ENCODE data around the gene DNAH14.
"Not testable (repeated sequence)": the region's sequence is repeated elsewhere in the genome, so short reads cannot be mapped to it uniquely, and the experiment has no call there.

DNAH14 gene

DNA sequence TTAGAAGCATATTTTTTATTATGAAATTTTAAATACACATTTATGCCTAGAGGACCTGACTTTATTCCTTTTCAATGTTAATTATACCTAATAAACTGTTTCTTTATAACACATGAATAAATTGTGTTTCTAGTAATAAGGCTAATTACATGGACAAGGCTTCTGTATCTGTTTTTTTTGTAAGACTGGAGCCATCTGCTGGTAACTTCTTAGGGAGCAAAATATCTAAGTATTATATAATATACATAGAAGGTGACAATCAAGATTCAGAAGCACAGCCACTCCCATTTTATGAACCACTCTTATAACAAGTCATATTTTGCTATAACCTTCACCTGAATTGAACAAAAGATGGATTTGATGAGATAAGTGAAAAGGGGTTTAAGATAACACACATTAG lies 414.1 kb downstream of the DNAH14 start:
- no peak for DNase-seq

DNA sequence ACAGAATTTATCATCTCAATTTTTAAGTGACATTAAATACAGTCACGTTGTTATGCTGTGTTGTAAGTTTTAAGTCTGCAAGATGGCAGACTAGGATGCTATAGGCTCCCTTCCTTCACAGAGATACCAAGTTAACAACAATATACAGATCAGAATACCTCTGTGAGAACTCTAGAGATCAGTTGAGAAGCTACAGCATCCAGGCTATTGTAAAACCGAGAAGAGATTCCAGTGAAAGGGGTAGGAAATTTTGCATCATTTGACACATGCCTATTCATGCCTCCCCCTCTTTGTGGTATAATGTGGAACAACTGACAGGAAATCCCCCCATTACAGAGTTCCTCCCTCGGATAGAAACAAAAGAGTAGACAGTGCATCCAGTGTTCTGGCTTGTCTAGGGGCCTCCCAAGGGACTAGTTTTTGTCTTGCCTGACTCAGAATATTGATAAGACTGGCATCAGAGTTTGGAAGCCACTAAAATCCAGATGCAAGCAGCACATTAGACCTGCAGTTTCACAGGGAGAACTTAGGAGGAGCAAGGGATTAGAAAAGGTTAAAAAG lies 417.7 kb downstream of the DNAH14 start:
- DNase-seq, result no peak

DNA sequence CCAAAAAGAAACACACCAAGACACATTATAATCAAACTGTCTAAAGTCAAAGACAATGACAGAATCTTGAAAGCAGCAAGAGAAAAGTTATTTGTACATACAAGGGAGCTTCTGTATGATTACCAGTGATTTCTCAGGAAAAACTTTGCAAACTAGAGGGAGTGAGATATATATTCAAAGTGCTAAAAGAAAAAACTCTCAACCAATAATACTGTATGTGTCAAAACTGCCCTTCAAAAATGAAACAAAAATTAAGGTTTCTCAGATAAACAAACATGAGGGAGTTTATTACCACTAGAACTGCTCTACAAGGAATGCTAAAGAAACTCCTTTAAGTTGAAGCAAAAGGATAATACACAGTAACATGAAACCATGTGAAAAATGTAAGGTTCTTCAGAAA lies 418.9 kb downstream of the DNAH14 start:
- no peak for DNase-seq

DNA sequence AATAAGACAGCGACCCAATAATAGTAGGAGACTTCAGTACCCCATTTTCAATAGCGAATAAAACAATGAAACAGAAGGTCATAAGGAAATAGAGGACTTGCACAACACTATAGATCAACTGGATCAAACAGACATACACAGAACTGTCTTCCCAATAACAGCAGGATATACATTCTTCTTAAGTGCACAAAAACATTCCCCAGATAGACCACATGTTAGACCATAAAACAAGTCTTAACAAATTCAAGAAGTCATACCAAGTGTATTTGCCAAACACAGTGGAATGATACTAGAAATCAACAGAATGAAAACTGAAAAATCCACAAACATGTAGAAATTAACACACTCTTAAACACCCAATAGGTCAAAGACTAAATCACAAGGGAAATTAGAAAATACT lies 420.4 kb downstream of the DNAH14 start:
- DNase-seq, result no peak

DNA sequence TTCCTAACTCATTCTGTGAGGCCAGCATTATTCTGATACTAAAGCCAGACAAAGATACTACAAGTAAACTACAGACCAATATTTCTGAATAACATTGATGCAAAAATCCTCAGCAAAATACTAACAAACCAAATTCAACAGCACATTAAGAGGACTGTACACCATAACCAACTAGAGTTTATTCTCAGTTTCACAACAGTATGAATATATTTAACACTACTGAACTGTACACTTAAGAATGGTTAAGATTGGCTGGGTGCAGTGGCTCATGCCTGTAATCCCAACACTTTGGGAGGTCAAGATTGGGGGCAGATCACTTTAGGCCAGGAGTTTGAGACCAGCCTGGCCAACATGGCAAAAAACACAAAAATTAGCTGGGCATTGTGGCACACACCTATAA lies 421.4 kb downstream of the DNAH14 start:
- DNase-seq, result no peak

DNA sequence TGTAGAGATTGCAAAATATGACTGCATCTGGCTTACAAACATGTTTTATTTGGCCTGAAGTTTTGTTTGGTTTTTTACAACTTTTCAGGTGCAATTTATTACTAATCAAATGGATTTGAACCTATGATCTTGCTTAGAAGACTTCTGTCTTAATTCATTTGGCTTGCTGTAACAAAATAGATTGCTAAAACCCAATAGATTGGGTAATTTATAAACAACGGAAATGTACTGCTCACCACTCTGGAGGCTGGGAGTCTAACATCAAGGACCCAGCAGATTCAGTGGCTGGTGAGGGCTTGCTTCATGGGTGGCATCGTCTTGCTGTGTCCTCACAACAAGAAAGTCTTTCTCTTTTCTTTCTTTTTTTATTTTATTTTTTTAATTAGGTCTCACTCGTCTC lies 425.4 kb downstream of the DNAH14 start:
- no peak for DNase-seq

DNA sequence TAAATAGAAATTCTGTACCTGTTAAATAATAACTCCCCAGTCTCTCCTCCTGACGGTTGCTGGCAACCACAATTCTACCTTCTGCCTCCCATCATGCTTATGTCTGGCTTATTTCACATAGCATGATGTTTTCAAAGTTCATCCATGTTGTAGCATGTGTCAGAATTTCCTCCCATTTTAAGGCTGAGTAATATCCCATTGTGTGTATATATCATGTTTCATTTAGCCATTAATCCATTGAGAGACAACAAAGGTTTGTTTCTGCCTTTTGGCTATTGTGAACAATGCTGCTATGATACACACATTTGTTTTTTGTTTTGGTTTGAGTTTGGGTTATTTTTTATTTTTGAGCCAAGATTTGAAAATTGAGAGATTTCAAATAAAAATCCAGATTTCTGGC lies 426.4 kb downstream of the DNAH14 start:
- no peak for DNase-seq

DNA sequence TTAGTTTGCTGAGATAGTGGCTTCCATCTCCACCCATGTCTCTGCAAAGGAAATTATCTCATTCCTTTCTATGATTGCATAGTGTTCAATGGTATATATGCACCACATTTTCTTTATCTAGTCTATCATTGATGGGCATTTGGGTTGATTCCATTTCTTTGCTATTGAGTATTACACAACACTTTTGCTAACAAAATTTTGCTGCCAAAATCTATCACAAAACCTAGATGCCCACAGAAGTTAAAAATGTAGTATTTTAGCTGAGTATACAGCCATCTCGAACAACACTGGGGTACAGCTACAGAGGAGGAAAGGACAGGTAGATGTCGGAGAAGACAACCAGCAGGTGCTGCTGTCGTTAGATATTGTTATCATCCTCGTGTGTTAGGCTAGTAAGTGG lies 430.6 kb downstream of the DNAH14 start:
- no peak for DNase-seq

DNA sequence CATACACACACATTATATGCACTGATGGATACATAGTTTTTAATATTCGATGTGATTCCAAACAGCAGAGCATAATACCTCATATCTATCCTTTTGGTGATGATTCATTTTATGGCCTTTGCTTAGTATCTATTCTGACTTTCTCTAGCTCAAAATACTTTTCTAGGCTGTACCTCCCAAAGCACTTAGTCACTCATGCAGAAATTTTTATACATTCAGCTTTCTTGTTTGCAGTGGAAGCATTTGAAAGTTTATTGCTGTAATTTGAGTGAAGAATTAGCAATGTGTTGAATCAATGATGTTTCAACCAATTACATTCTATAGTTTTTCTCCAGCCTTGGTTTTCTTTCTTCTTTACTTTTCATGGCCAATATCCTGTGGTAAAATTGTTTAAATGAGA lies 431.7 kb downstream of the DNAH14 start:
- DNase-seq, result no peak

DNA sequence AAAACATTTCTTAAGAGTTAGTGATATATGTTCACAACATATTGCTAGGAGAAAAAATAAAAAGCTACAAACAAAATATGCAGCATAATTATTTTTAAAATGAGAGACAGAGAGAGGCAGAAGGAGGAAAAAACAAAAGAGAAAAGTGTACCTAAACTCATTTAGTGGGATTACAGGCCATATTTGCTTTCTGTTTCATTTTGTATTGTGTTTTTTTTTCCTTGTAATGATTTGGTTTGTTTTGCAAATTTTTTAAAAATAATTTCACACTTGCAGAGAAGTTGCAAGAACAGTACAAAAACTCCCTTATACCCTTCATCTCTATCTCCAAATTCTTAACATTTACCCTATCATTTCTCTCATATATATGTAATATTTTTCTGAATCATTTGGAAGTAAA lies 433.3 kb downstream of the DNAH14 start:
- no peak for DNase-seq

DNA sequence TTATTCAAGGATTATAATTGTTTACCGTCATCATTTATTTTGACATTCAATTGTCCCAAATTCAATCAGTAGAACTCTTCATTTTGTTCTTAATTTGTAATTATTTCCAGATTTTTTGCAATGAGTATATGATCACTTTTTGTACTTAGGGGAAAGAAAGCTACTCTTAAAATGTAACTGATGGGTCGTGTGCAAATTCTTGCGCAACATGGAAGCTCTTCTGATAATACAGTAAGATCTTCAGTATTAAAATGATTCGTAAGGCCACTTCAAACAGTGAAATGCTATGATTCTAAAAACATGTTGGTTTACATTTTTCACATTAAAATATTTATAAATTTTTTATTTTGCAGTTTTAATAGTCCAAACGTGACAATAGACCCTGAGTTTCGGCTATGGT lies 435.0 kb downstream of the DNAH14 start:
- no peak for DNase-seq

DNA sequence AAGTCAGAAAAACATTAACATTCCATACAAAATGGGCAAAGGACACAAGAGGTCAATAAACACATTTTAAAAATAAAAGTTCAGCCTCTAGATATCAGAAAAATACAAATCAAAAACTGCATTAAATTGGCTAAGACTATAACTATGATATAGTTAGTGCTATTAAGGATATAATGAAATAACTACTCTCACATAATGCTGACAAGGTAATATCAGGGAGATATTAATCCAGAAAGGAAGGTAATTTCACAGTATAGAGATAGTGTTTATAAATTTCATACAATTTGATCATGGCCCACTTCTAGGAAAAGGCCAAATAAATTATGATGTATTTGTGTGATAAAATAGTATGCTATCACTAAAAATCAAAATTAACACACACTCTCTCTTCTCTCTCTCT lies 436.5 kb downstream of the DNAH14 start:
- no peak for DNase-seq

DNA sequence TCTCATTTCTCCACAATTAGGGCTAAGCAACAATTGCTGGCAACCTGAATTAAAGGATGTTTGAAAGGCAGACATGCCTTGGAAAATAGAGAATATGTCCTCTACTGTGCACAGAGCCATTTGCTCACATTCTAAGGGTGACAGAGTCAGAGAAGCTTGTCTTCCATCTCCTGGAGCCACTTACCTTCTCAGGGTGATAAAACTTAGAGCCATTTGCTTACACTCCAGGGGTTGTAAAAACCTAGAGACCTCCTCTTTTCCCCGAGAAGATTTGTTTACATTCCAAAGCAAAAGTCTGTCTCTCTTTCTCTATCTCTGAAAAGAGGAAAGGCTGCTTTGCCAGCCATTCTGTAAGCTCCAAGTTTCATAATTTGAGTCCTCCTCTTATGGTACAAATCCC lies 437.1 kb downstream of the DNAH14 start:
- DNase-seq, result no peak

DNA sequence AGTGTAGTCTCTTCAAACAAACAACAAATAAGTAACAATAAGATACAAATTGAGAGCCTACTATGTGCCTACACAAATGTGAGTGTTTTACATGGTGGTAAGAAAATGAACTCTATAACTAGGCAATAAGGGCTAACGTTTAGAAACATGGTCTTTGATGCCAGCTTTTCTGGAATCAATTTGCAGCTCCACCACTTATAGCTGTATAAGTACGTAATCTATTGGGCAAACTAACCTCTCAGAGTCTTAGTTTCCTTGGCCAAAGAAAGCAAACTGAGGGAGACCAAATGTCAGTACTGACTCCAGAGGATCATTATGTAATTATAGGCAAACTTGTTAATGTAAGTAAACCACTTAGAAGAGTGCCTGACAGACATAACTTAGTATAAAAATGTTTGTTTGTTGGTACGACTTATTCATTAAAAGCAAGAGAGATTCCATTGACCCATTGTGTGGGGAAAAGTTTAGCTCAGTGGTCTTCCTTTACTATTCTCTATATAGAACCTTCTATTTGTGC lies 438.6 kb downstream of the DNAH14 start:
- DNase-seq, result no peak

DNA sequence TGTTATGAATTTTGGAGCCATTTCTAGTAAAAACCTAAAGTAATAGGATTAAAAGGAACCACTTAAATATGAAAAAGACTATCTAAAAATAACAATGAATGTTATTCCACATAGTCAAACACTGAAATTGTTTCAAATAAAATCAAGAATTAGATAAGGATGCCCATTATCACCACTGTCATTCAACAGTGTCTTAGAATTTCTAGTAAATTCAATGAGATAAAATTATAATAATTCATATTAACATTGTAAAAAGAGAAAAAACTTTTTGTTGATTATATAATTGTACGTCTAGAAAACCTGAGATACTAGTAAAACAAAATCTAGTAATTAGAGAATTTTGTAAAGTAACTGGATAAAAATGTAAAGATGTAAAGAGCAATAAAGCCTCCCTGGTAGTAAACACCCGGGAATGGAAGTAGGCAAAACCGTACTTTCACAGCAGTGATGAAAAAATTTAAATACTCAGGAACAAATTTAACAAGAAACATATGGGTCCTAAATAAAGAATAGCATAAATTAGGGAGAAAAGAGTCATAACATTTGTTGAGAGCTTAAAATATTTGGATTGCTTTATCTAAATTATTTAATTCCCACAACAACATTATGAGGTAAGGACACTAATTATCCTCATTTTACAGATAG lies 442.0 kb downstream of the DNAH14 start:
- DNase-seq, result no peak

DNA sequence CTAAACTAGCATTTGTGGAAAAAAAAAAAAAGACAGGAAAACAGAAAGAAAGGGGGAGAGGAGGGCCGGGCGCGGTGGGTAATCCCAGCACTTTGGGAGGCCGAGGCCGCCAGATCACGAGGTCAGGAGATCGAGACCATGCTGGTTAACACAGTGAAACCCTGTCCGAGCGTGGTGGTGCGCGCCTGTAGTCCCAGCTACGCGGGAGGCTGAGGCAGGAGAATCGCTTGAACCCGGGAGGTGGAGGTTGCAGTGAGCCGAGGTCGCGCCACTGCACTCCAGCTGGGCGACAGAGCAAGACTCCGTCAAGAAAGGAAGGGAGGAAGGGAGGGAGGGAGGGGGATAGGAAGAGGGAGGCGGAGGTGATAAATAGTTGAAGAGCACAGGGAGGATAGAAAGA lies 443.7 kb downstream of the DNAH14 start:
- no peak for DNase-seq

DNA sequence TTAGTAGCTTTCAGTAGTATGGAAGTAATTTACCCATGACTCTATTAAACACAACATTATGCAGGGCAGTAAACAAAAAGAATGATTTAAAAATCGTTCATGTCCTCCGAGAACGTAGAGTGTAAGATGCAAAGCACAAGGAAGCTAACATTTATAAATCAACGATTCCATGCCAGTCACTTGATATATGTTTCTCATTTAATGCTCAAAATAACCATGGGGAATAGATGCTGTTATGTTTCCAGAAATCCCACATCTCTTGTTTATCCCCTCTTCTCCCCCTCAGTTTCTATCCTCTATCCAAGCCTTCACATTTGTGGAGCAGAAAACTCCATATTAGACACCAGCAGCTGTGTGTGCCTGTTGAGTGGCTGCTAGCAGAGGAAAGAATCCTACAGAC lies 445.5 kb downstream of the DNAH14 start:
- DNase-seq, result no peak

DNA sequence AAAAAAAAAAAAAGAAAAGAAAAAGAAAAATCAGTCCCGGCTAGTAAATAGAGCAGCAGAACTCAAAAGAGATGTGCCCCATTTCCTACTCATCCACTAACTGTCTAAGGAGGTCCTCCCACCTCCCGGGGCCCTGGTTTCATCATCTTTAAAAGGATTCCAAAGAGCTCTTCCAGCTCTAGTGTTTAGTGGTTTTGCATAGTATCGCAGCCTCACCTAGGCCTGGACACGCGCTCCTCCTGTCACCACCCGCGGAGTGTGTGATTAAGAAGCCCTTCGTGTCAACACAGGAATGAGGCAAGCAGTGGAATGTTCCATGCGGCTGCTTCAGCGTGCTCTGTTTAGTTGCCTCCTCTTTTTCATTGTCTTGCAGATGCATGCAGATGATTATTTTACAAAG lies 449.4 kb downstream of the DNAH14 start:
- no peak for DNase-seq

DNA sequence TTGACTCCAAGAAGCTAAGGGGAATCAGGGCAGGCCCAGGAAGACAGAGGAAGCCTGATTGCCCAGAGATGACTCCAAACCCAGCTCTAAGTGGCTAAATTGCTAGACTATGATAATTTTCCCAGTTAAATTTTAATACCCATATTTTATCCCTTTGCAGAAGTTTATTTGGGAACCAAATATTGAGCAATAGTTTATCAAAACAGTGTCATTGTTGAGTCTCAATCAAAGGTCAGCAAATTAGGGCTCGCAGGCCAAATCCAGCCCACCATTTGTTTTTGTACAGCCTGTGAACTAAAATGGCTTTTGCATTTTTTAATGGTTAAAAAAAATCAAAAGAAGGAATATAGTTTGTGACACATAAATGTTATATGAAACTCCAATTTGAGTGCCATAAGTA lies 451.2 kb downstream of the DNAH14 start:
- no peak for DNase-seq

DNA sequence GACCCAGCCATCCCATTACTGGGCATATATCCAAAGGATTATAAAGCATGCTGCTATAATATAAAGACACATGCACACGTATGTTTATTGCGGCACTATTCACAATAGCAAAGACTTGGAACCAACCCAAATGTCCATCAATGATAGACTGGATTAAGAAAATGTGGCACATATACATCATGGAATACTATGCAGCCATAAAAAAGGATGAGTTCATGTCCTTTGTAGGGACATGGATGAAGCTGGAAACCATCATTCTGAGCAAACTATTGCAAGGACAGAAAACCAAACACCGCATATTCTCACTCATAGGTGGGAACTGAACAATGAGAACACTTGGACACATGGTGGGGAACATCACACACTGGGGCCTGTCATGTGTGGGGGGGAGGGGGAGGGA lies 457.4 kb downstream of the DNAH14 start:
- DNase-seq, result not testable (repeated sequence)

DNA sequence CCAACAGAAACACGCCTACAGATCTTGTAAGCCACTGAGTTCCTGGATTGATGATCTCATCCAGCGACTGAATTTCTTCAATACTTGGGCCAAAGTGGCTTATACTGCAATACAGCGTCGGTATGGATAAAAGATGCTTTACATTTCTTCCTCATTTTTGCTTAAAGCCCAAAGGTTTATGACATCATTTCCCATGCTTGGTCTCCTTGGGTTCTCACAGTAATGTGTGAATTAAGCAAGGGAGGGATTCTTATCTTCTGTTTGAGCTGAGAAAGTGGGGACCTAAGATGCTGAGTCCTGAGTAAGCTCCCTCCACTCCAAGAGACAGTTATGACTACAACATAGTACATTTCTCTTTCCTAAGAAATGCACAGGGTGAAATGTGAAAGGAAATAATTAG lies 458.9 kb downstream of the DNAH14 start:
- no peak for DNase-seq

DNA sequence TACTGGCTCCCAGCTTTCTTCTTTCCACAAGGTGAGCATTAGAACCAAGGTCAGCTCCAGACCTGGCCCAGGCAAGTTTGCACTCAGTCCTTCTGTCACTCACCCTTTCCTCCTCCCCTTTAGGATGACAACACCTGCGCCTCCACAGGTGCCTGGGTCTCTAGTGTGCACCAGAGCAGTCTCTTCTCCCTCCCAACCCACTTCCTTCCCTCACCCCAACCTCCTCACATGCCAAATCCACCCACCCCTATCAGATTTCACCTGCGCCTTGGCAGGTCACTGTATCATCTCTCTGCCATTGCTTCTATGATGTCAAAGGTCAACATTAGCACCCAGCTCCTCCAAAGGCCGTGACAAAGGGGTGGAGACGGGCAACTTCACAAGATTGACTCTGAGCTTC lies 460.4 kb downstream of the DNAH14 start:
- no peak for DNase-seq

DNA sequence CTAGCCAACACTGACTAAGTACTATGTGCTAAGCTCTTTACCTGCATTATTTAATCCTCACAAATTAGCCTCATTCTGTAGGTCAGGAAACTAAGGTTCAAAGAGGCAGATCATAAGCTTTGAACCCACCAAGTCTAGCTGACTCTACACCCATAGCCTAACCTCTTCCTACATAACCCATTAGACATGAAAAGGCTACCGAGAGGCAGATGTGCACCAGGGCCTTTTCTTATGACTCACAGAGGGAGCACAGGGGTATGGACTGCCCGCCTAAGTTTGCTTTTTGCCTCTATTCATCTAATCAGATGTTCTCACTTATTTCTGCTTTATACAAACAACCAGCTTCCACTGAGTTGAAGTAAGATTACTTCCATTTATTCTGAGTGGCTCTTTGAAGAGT lies 466.9 kb downstream of the DNAH14 start:
- DNase-seq, result no peak

DNA sequence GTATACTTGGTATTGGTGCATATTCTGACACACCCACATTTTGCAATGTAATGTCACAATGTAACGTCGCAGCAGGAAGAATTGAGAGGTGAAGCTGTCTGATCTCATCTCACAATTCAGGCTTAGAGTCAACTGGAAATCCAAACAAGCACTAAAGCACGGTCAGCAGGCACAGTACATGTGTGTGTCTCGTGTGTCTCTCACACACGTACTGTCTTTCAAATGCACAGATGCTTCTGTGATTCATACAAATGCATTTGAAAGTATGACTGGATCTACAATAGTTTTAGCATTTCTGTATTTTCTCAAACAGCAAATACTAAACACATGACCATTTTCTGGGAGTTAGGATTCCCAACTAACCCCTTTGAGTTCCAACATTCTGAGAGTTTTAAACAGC lies 471.5 kb downstream of the DNAH14 start:
- DNase-seq, result no peak
